IMR-90 (cell line): ENCODE measurements around the gene PCSK2. TPM values are rescaled to one million over a fixed set of nuclear protein-coding genes. Genes with fewer than 3 reads are reported as not detected.

ENCODE experiments used
- ATAC-seq: fragments of 200-7000 bp; cut with Tn5 transposase; 2 replicates; pipeline ENCODE4 v1.9.1; 2020; ENCODE audit warnings: low read depth, mild to moderate bottlenecking, moderate library complexity
- BruUV-seq: library from RNA; stranded (reverse); fragments of 400-500 nt; replicated peaks from 2 replicates; lab custom pipeline; 2021; lab: Mats Ljungman, UMichigan
- CTCF ChIA-PET: fragments of 300-600 bp; formaldehyde crosslinking; extraction: SDS; loops from one replicate; lab custom pipeline; 2021; ENCODE audit warnings: antibody characterized with exemption; lab: Yijun Ruan, JAX
- POLR2A ChIA-PET: fragments of 300-600 bp; sonication (Branson Sonifier 250); formaldehyde crosslinking; loops from one replicate; lab custom pipeline; 2022; ENCODE audit warnings: antibody characterized with exemption; ENCODE audit not compliant: unreplicated experiment; lab: Charles Lee
- DNase-seq: peaks from one replicate; pipeline ENCODE4 v3.0.0; 2013
- H2AFZ ChIP-seq: replicated peaks from 2 replicates; pipeline ENCODE3; 2013; ENCODE audit warnings: low read length, mild to moderate bottlenecking; ENCODE audit not compliant: poor library complexity
- H2AK5ac ChIP-seq: 2 replicates; pipeline ENCODE4 v1.6.1; 2013; ENCODE audit warnings: low read depth, low read length, inconsistent platforms
- H2AK9ac ChIP-seq: replicated peaks from 2 replicates; pipeline ENCODE3; 2013; ENCODE audit warnings: mild to moderate bottlenecking, low read depth, low read length, moderate library complexity; ENCODE audit not compliant: poor library complexity
- H2BK120ac ChIP-seq: 2 replicates; pipeline ENCODE4 v1.6.1; 2013; ENCODE audit warnings: low read depth, low read length, inconsistent platforms
- H2BK15ac ChIP-seq: 3 replicates; pipeline ENCODE4 v1.6.1; 2013; ENCODE audit warnings: low read depth, low read length, inconsistent platforms
- H2BK20ac ChIP-seq: 2 replicates; pipeline ENCODE4 v1.6.1; 2013; ENCODE audit warnings: low read depth, mild to moderate bottlenecking, inconsistent platforms, low read length, moderate library complexity
- H2BK5ac ChIP-seq: 2 replicates; pipeline ENCODE4 v1.6.1; 2013; ENCODE audit warnings: mild to moderate bottlenecking, low read depth, low read length, inconsistent platforms; ENCODE audit not compliant: poor library complexity, severe bottlenecking
- H3K14ac ChIP-seq: replicated peaks from 2 replicates; pipeline ENCODE4 v1.6.1; 2013; ENCODE audit warnings: low read depth, low read length, inconsistent platforms
- H3K18ac ChIP-seq: 2 replicates; pipeline ENCODE4 v1.6.1; 2013; ENCODE audit warnings: low read depth, low read length, control low read depth
- H3K23ac ChIP-seq: 2 replicates; pipeline ENCODE4 v1.6.1; 2013; ENCODE audit warnings: low read depth, low read length, inconsistent platforms
- H3K27ac ChIP-seq: 2 replicates; pipeline ENCODE4 v1.5.1; 2013; ENCODE audit warnings: mild to moderate bottlenecking, control low read depth, low read length; ENCODE audit not compliant: insufficient read depth
- H3K27me3 ChIP-seq: 2 replicates; pipeline ENCODE4 v1.6.1; 2013; ENCODE audit warnings: low read length; ENCODE audit not compliant: control insufficient read depth, insufficient read depth
- H3K36me3 ChIP-seq: 2 replicates; pipeline ENCODE4 v1.6.1; 2013; ENCODE audit warnings: low read length, mixed read lengths; ENCODE audit not compliant: control insufficient read depth, insufficient read depth
- H3K4ac ChIP-seq: 2 replicates; pipeline ENCODE4 v1.6.1; 2013; ENCODE audit warnings: low read depth, low read length, inconsistent platforms
- H3K4me1 ChIP-seq: 2 replicates; pipeline ENCODE4 v1.6.1; 2013; ENCODE audit warnings: low read length, mixed read lengths; ENCODE audit not compliant: control insufficient read depth, insufficient read depth
- H3K4me2 ChIP-seq: 2 replicates; pipeline ENCODE4 v1.6.1; 2013; ENCODE audit warnings: low read depth, mild to moderate bottlenecking, control low read depth, low read length, moderate library complexity
- H3K4me3 ChIP-seq: 2 replicates; pipeline ENCODE4 v1.5.1; 2013; ENCODE audit warnings: low read depth, mild to moderate bottlenecking, control low read depth, low read length, moderate library complexity; ENCODE audit not compliant: insufficient read depth
- H3K56ac ChIP-seq: 2 replicates; pipeline ENCODE4 v1.6.1; 2013; ENCODE audit warnings: low read length, inconsistent platforms; ENCODE audit not compliant: insufficient read depth; ENCODE audit errors: extremely low read depth
- H3K79me1 ChIP-seq, 2 experiments: 2 replicates each; pipeline ENCODE4 v1.6.1; 2013; ENCODE audit warnings: low read length in 2 of 2, inconsistent platforms in 1 of 2, low read depth in 1 of 2
- H3K9ac ChIP-seq: 2 replicates; pipeline ENCODE4 v1.6.1; 2013; ENCODE audit warnings: low read depth, low read length, control low read depth
- H3K9me1 ChIP-seq: 2 replicates; pipeline ENCODE4 v1.6.1; 2013; ENCODE audit warnings: low read length, inconsistent platforms; ENCODE audit not compliant: insufficient read depth
- H3K9me3 ChIP-seq: 2 replicates; pipeline ENCODE4 v1.6.1; 2013; ENCODE audit warnings: low read length; ENCODE audit not compliant: control insufficient read depth, insufficient read depth
- H4K20me1 ChIP-seq: 2 replicates; pipeline ENCODE4 v1.6.1; 2013; ENCODE audit warnings: low read length, inconsistent platforms; ENCODE audit not compliant: insufficient read depth
- H4K5ac ChIP-seq: 2 replicates; pipeline ENCODE4 v1.6.1; 2013; ENCODE audit warnings: mild to moderate bottlenecking, low read depth, low read length, control low read depth
- H4K8ac ChIP-seq, 2 experiments: 2 replicates each; pipeline ENCODE4 v1.6.1; 2013; ENCODE audit warnings: low read depth in 2 of 2, low read length in 2 of 2, control low read depth in 1 of 2, inconsistent platforms in 1 of 2
- H4K91ac ChIP-seq: 2 replicates; pipeline ENCODE4 v1.6.1; 2013; ENCODE audit warnings: low read depth, low read length, inconsistent platforms; ENCODE audit not compliant: insufficient read depth
- BHLHE40 ChIP-seq: fragments of 150-350 bp; IDR thresholded peaks from 2 replicates; pipeline ENCODE4 v1.6.1; 2016; ENCODE audit warnings: mild to moderate bottlenecking, low read depth, low read length
- CEBPB ChIP-seq: IDR thresholded peaks from 2 replicates; pipeline ENCODE4 v1.6.1; 2012; ENCODE audit warnings: low read depth, low read length, improper control_type of control experiment
- CHD1 ChIP-seq: IDR thresholded peaks from 2 replicates; pipeline ENCODE4 v1.6.1; 2012; ENCODE audit warnings: low read depth, low read length, improper control_type of control experiment
- FOS ChIP-seq: fragments of 150-350 bp; IDR thresholded peaks from 2 replicates; pipeline ENCODE4 v1.6.1; 2016; ENCODE audit warnings: low read depth, low read length
- MAFK ChIP-seq: IDR thresholded peaks from 2 replicates; pipeline ENCODE4 v1.6.1; 2012; ENCODE audit warnings: low read depth, low read length, improper control_type of control experiment
- MAZ ChIP-seq: IDR thresholded peaks from 2 replicates; pipeline ENCODE4 v1.6.1; 2012; ENCODE audit warnings: low read depth, mild to moderate bottlenecking, low read length, improper control_type of control experiment, moderate library complexity, borderline replicate concordance
- MXI1 ChIP-seq: IDR thresholded peaks from 2 replicates; pipeline ENCODE4 v1.6.1; 2012; ENCODE audit warnings: low read depth, mild to moderate bottlenecking, low read length, moderate library complexity, borderline replicate concordance
- NFE2L2 ChIP-seq: fragments of 150-350 bp; IDR thresholded peaks from 2 replicates; pipeline ENCODE4 v1.6.1; 2016; ENCODE audit warnings: low read depth, mild to moderate bottlenecking, low read length
- POLR2A ChIP-seq: IDR thresholded peaks from 2 replicates; pipeline ENCODE4 v1.6.1; 2012; ENCODE audit warnings: mild to moderate bottlenecking, low read depth, low read length
- RAD21 ChIP-seq: IDR thresholded peaks from 2 replicates; pipeline ENCODE4 v1.6.1; 2012; ENCODE audit warnings: low read length, improper control_type of control experiment
- RCOR1 ChIP-seq: IDR thresholded peaks from 2 replicates; pipeline ENCODE4 v1.6.1; 2012; ENCODE audit warnings: mild to moderate bottlenecking, low read length, improper control_type of control experiment; ENCODE audit not compliant: insufficient replicate concordance
- RFX5 ChIP-seq: IDR thresholded peaks from 2 replicates; pipeline ENCODE4 v1.8.0; 2012; ENCODE audit warnings: low read depth, mild to moderate bottlenecking, low read length, moderate library complexity
- SMC3 ChIP-seq: fragments of 150-350 bp; IDR thresholded peaks from 2 replicates; pipeline ENCODE4 v1.6.1; 2016; ENCODE audit warnings: low read depth, mild to moderate bottlenecking, antibody characterized with exemption, low read length, moderate library complexity
- WGBS, 2 experiments: methylation state at CpG; one replicate each; pipeline versions ENCODE4 v1.1.5 to v1.1.7; 2013; ENCODE audit warnings: missing lambda C conversion rate in 2 of 2; ENCODE audit not compliant: insufficient read length in 1 of 2; ENCODE audit errors: extremely low coverage in 2 of 2; 5-methylcytosine and 5-hydroxymethylcytosine counted together
- dilution Hi-C: fragments of 300-500 bp; cut with HindIII; formaldehyde crosslinking; loops from one replicate; pipeline ENCODE4 v1.14.3; 2018; ENCODE audit warnings: low sequenced_read_pairs; ENCODE audit not compliant: unreplicated experiment
- in situ Hi-C: fragments of 300-500 bp; cut with MboI; formaldehyde crosslinking; loops from 3 replicates; pipeline ENCODE4 v1.14.3; 2019; ENCODE audit warnings: low sequenced_read_pairs, inconsistent platforms, mixed read lengths
- intact Hi-C: fragments of 100-400 bp; cut with micrococcal nuclease; formaldehyde crosslinking; loops from 2 replicates; pipeline ENCODE4 v1.10.0; 2022
- polyA plus RNA-seq, 3 experiments: library from polyadenylated mRNA; depleted of rRNA; stranded (reverse); fragments of >200 nt; gene quantifications; 2 replicates each; pipeline ENCODE4 v1.2.3, GENCODE V29; 2012; ENCODE audit warnings: low replicate concordance in 1 of 3
- total RNA-seq: library from RNA; depleted of rRNA; stranded (reverse); fragments of >200 nt; gene quantifications from 2 replicates; pipeline ENCODE4 v1.2.3, GENCODE V29; 2012
- TF ChIP-seq, protein P1 (sequence below): conservative IDR thresholded peaks from 2 replicates; pipeline ENCODE4 v1.5.1; 2012; ENCODE audit warnings: mild to moderate bottlenecking, low read depth, low read length, improper control_type of control experiment
- TF ChIP-seq, protein P2 (sequence below): fragments of 150-350 bp; IDR thresholded peaks from 2 replicates; pipeline ENCODE4 v1.6.1; 2016; ENCODE audit warnings: low read depth, mild to moderate bottlenecking, low read length, moderate library complexity, borderline replicate concordance
- TF ChIP-seq, protein P3 (sequence below): fragments of 150-350 bp; IDR thresholded peaks from 2 replicates; pipeline ENCODE4 v1.6.1; 2017; ENCODE audit warnings: mild to moderate bottlenecking, antibody characterized with exemption, low read length, low read depth

PCSK2 gene
- total and polyA plus RNA-seq, 2 of the 4 experiments (the other 2 are of a cell fraction): not detected

- H2BK5ac ChIP-seq: no peak overlapping the region
- no peaks in the 10 kb centered on the region for H3K9me3 ChIP-seq
- H2AK5ac ChIP-seq: no peak overlapping the region
- H4K5ac ChIP-seq: no peak overlapping the region
- no TSS peak for BruUV-seq
- H3K14ac ChIP-seq: no peak overlapping the region
- ChIA-PET POLR2A (no interaction called here), CTCF (interaction anchor here (0.6 kb wide), 1 partner anchor 121 kb away, joined by 3 read pairs; no protein-coding TSS in a partner anchor)
- H3K9me1 ChIP-seq: no peaks in the 10 kb centered on the region
- H3K4ac ChIP-seq: no peak overlapping the region
- H2BK120ac ChIP-seq: no peak overlapping the region
- no peak overlapping the region for H3K56ac ChIP-seq
- H4K91ac ChIP-seq: no peak overlapping the region
- TF ChIP-seq, protein P1, sequence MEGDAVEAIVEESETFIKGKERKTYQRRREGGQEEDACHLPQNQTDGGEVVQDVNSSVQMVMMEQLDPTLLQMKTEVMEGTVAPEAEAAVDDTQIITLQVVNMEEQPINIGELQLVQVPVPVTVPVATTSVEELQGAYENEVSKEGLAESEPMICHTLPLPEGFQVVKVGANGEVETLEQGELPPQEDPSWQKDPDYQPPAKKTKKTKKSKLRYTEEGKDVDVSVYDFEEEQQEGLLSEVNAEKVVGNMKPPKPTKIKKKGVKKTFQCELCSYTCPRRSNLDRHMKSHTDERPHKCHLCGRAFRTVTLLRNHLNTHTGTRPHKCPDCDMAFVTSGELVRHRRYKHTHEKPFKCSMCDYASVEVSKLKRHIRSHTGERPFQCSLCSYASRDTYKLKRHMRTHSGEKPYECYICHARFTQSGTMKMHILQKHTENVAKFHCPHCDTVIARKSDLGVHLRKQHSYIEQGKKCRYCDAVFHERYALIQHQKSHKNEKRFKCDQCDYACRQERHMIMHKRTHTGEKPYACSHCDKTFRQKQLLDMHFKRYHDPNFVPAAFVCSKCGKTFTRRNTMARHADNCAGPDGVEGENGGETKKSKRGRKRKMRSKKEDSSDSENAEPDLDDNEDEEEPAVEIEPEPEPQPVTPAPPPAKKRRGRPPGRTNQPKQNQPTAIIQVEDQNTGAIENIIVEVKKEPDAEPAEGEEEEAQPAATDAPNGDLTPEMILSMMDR: no peak
- TF ChIP-seq CHD1: no peak
- no peak for TF ChIP-seq CEBPB
- TF ChIP-seq MAFK: no peak
- no peak for TF ChIP-seq SMC3
- no peak for TF ChIP-seq MAZ
- no peak for TF ChIP-seq BHLHE40
- TF ChIP-seq, protein P2, sequence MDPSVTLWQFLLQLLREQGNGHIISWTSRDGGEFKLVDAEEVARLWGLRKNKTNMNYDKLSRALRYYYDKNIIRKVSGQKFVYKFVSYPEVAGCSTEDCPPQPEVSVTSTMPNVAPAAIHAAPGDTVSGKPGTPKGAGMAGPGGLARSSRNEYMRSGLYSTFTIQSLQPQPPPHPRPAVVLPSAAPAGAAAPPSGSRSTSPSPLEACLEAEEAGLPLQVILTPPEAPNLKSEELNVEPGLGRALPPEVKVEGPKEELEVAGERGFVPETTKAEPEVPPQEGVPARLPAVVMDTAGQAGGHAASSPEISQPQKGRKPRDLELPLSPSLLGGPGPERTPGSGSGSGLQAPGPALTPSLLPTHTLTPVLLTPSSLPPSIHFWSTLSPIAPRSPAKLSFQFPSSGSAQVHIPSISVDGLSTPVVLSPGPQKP: no peak
- TF ChIP-seq NFE2L2: no peak
- TF ChIP-seq RCOR1: no peak
- no peak for TF ChIP-seq POLR2A
- TF ChIP-seq FOS: no peak
- no peak for TF ChIP-seq MXI1
- TF ChIP-seq RFX5: no peak
- TF ChIP-seq RAD21: no peak
- TF ChIP-seq, protein P3, sequence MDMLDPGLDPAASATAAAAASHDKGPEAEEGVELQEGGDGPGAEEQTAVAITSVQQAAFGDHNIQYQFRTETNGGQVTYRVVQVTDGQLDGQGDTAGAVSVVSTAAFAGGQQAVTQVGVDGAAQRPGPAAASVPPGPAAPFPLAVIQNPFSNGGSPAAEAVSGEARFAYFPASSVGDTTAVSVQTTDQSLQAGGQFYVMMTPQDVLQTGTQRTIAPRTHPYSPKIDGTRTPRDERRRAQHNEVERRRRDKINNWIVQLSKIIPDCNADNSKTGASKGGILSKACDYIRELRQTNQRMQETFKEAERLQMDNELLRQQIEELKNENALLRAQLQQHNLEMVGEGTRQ: no peak
- no peaks in the 10 kb centered on the region for H4K20me1 ChIP-seq
- dilution Hi-C loops (no loop called here), in situ Hi-C loops (no loop called here), intact Hi-C loops (no loop called here)
- ATAC-seq: no peak
- H3K4me2 ChIP-seq: no peak overlapping the region
- H4K8ac ChIP-seq: no peak overlapping the region
- H3K4me3 ChIP-seq: no peak overlapping the region
- WGBS, 2 experiments: no CpG with 5 or more reads among the region's 4 CpGs
- H3K36me3 ChIP-seq: no peaks in the 10 kb centered on the region
- H2BK20ac ChIP-seq: no peak overlapping the region
- no peaks in the 10 kb centered on the region for H3K79me1 ChIP-seq
- H3K27ac ChIP-seq: no peak overlapping the region
- H3K18ac ChIP-seq: no peak overlapping the region
- H2AFZ ChIP-seq: no peak overlapping the region
- no peak overlapping the region for H3K23ac ChIP-seq
- H2BK15ac ChIP-seq: no peak overlapping the region
- H3K9ac ChIP-seq: no peak overlapping the region
- no peak for DNase-seq
- peaks cover 5% of the 10 kb centered on the region for H3K27me3 ChIP-seq
- H2AK9ac ChIP-seq: no peak overlapping the region
- no peaks in the 10 kb centered on the region for H3K4me1 ChIP-seq
Observed at GRCh38 chr20:17403461-17403860, 176.6 kb downstream of the PCSK2 start.
